HG02981 (cell line): ENCODE data around the gene AHI1.

ENCODE experiments used
- ATAC-seq: cut with Tn5 transposase; IDR thresholded peaks from one replicate; pipeline ENCODE4 v1.9.1; 2021; ENCODE audit warnings: mild to moderate bottlenecking, moderate library complexity; ENCODE audit not compliant: unreplicated experiment

AHI1 gene

GRCh38 chr6:135464634-135465033 is 32.9 kb downstream of the AHI1 start:
- ATAC-seq, result peak; percentile 79

GRCh38 chr6:135461208-135461607 is 36.3 kb downstream of the AHI1 start:
- no peak for ATAC-seq

GRCh38 chr6:135458051-135458450 is 39.5 kb downstream of the AHI1 start:
- ATAC-seq, result no peak

GRCh38 chr6:135451617-135452190 is 45.8 kb downstream of the AHI1 start:
- ATAC-seq, result no peak

- ATAC-seq, result no peak
Observed at GRCh38 chr6:135449246-135449645, 48.3 kb downstream of the AHI1 start.

GRCh38 chr6:135440087-135440792 is 57.3 kb downstream of the AHI1 start:
- no peak for ATAC-seq

- no peak for ATAC-seq
Observed at GRCh38 chr6:135439549-135439948, 58.0 kb downstream of the AHI1 start.

GRCh38 chr6:135438907-135439535 is 58.5 kb downstream of the AHI1 start:
- ATAC-seq, result no peak

GRCh38 chr6:135434991-135435390 is 62.5 kb downstream of the AHI1 start:
- ATAC-seq, result no peak

- no peak for ATAC-seq
Observed at GRCh38 chr6:135434095-135434494, 63.4 kb downstream of the AHI1 start.

GRCh38 chr6:135428078-135428477 is 69.5 kb downstream of the AHI1 start:
- no peak for ATAC-seq

GRCh38 chr6:135426833-135427232 is 70.7 kb downstream of the AHI1 start:
- ATAC-seq, result no peak

GRCh38 chr6:135424385-135424784 is 73.2 kb downstream of the AHI1 start:
- no peak for ATAC-seq

GRCh38 chr6:135423649-135424128 is 73.9 kb downstream of the AHI1 start:
- peak; percentile 95 for ATAC-seq

GRCh38 chr6:135419162-135419561 is 78.4 kb downstream of the AHI1 start:
- no peak for ATAC-seq

GRCh38 chr6:135418040-135418760 is 79.3 kb downstream of the AHI1 start:
- no peak for ATAC-seq

- no peak for ATAC-seq
Observed at GRCh38 chr6:135412761-135413160, 84.8 kb downstream of the AHI1 start.

GRCh38 chr6:135411849-135412248 is 85.7 kb downstream of the AHI1 start:
- ATAC-seq, result no peak

- no peak for ATAC-seq
Observed at GRCh38 chr6:135411339-135411738, 86.2 kb downstream of the AHI1 start.

- ATAC-seq, result no peak
Observed at GRCh38 chr6:135410856-135411255, 86.7 kb downstream of the AHI1 start.

GRCh38 chr6:135403584-135403983 is 94.0 kb downstream of the AHI1 start:
- ATAC-seq, result no peak

- no peak for ATAC-seq
Observed at GRCh38 chr6:135402311-135402710, 95.2 kb downstream of the AHI1 start.
